Hepatocyte (in vitro differentiated cells): ENCODE data around the gene MYO1D. TPM values are rescaled to one million over a fixed set of nuclear protein-coding genes. Genes with fewer than 3 reads are reported as not detected.

Experiments used
- DNase-seq: peaks from one replicate; pipeline ENCODE4 v3.0.0-alpha.2; 2016; ENCODE audit warnings: low spot score
- H2AFZ ChIP-seq: fragments of 200-600 bp; sonication (generic); 2 replicates; pipeline ENCODE4 v1.6.0; 2016; ENCODE audit warnings: antibody characterized with exemption, mild to moderate bottlenecking
- H3K27ac ChIP-seq: fragments of 200-600 bp; sonication (generic); 2 replicates; pipeline ENCODE4 v1.5.1; 2016; ENCODE audit warnings: mild to moderate bottlenecking
- H3K27me3 ChIP-seq: fragments of 200-600 bp; sonication (generic); 2 replicates; pipeline ENCODE4 v1.6.1; 2016
- H3K36me3 ChIP-seq: fragments of 200-600 bp; sonication (generic); replicated peaks from 2 replicates; pipeline ENCODE4 v1.5.1; 2016; ENCODE audit warnings: low read depth; ENCODE audit not compliant: insufficient read depth
- H3K4me1 ChIP-seq: fragments of 200-600 bp; sonication (generic); 2 replicates; pipeline ENCODE4 v1.5.1; 2016; ENCODE audit warnings: mild to moderate bottlenecking, moderate library complexity; ENCODE audit not compliant: insufficient read depth
- H3K4me2 ChIP-seq: fragments of 200-600 bp; sonication (generic); 2 replicates; pipeline ENCODE4 v1.6.0; 2016
- H3K4me3 ChIP-seq: fragments of 200-600 bp; sonication (generic); 2 replicates; pipeline ENCODE4 v1.5.1; 2016; ENCODE audit warnings: mild to moderate bottlenecking
- H3K79me2 ChIP-seq: fragments of 200-600 bp; sonication (generic); 2 replicates; pipeline ENCODE4 v1.6.0; 2017; ENCODE audit warnings: mild to moderate bottlenecking
- H3K9me2 ChIP-seq: fragments of 200-600 bp; sonication (generic); replicated peaks from 2 replicates; pipeline ENCODE4 v1.6.0; 2017; ENCODE audit warnings: mild to moderate bottlenecking; ENCODE audit not compliant: insufficient read depth
- H3K9me3 ChIP-seq: fragments of 200-600 bp; sonication (generic); 2 replicates; pipeline ENCODE4 v1.5.1; 2016; ENCODE audit warnings: low read depth, mild to moderate bottlenecking
- H4K20me1 ChIP-seq: fragments of 200-600 bp; sonication (generic); 2 replicates; pipeline ENCODE4 v1.6.0; 2016; ENCODE audit warnings: mild to moderate bottlenecking; ENCODE audit not compliant: insufficient read depth, poor library complexity, severe bottlenecking
- CTCF ChIP-seq: fragments of 200-600 bp; sonication (generic); IDR thresholded peaks from 2 replicates; pipeline ENCODE4 v1.5.1; 2016; ENCODE audit warnings: antibody characterized with exemption, mild to moderate bottlenecking; ENCODE audit not compliant: poor library complexity
- EZH2 ChIP-seq: fragments of 200-600 bp; sonication (generic); IDR thresholded peaks from 2 replicates; pipeline ENCODE4 v1.6.1; 2016; ENCODE audit warnings: antibody characterized with exemption, mild to moderate bottlenecking, borderline replicate concordance
- EZH2phosphoT487 ChIP-seq: fragments of 200-600 bp; sonication (generic); IDR thresholded peaks from one replicate; pipeline ENCODE4 v1.6.1; 2018; ENCODE audit warnings: antibody characterized with exemption, mild to moderate bottlenecking, low read depth, moderate library complexity; ENCODE audit not compliant: unreplicated experiment, severe bottlenecking
- WGBS: methylation state at CpG from one replicate; pipeline ENCODE4 v1.1.6; 2016; ENCODE audit warnings: low lambda C conversion rate; ENCODE audit errors: missing lambda C conversion rate; 5-methylcytosine and 5-hydroxymethylcytosine counted together
- polyA plus RNA-seq: library from polyadenylated mRNA; unstranded; fragments of >200 nt; fragmentation: Nextera tagmentation; extraction: Ambion mirVana; gene quantifications from 2 replicates; pipeline ENCODE4 v1.2.1, GENCODE V29; 2016
- total RNA-seq: library from RNA; depleted of rRNA; stranded (reverse); fragments of >200 nt; gene quantifications from 2 replicates; pipeline ENCODE4 v1.2.3, GENCODE V29; 2014

The MYO1D gene
- total and polyA plus RNA-seq, 2 experiments from 2014 or later: 36.2 to 89.0 TPM

DNA sequence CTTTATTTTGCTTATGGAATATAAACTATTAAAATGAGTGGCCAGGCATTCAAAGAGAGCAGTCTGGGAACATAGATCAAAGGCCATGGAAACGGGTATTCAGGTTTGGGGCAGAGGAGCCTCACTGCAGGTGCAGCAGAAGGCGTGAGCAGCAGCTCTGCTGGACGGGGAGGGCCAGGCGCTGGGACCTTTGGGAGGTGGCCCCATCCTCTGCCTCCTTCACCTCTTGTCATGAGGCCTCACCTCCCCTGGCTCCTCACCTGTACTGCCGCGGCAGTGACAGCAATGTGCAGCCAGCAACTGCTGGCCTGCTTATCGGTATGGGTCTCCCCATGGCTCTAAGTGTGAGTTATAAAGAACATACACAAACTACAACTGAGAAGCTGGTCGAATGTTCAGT, 280.7 kb downstream of the MYO1D start:
- H3K79me2 ChIP-seq: no peaks in the 10 kb centered on the region
- no peak overlapping the region for H2AFZ ChIP-seq
- H3K9me3 ChIP-seq: no peaks in the 10 kb centered on the region
- no peak overlapping the region for H3K27ac ChIP-seq
- no peak overlapping the region for H3K4me2 ChIP-seq
- H3K9me2 ChIP-seq: no peaks in the 10 kb centered on the region
- no peaks in the 10 kb centered on the region for H3K4me1 ChIP-seq
- no peaks in the 10 kb centered on the region for H4K20me1 ChIP-seq
- TF ChIP-seq EZH2phosphoT487 (no peak), EZH2 (no peak), CTCF (no peak)
- WGBS: 91% methylated on average over 8 of the region's 8 CpGs
- no peak for DNase-seq
- H3K4me3 ChIP-seq: no peak overlapping the region
- no peaks in the 10 kb centered on the region for H3K36me3 ChIP-seq
- H3K27me3 ChIP-seq: no peaks in the 10 kb centered on the region

DNA sequence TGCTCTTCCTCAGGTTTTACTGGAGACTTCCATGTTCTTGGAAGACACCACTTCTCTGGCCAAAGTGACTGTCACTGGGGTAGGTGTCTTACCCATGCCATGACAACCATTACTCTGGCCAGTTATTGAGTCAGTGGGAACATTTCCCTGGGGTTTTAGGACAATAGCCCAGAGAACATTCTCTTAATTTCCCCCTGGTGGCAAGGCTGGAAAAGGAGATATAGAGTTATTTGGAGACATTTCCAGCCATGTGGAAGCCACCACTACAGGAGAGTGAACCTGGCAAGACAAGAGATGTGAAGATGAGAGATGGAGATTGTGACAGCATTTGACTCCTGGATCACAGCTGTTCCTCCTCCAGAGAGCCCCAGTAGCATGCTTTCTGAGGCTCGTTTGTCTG, 283.9 kb downstream of the MYO1D start:
- no peak for TF ChIP-seq EZH2
- TF ChIP-seq EZH2phosphoT487: no peak
- TF ChIP-seq CTCF: no peak
- Histone ChIP-seq H4K20me1 (no peaks in the 10 kb centered on the region), H3K4me2 (no peak overlapping the region), H3K9me3 (no peaks in the 10 kb centered on the region), H2AFZ (no peak overlapping the region), H3K4me3 (no peak overlapping the region), H3K9me2 (no peaks in the 10 kb centered on the region), H3K79me2 (no peaks in the 10 kb centered on the region), H3K36me3 (no peaks in the 10 kb centered on the region), H3K27me3 (no peaks in the 10 kb centered on the region), H3K4me1 (no peaks in the 10 kb centered on the region), H3K27ac (no peak overlapping the region)
- 73% methylated on average over 1 of the region's 1 CpG for WGBS
- no peak for DNase-seq

DNA sequence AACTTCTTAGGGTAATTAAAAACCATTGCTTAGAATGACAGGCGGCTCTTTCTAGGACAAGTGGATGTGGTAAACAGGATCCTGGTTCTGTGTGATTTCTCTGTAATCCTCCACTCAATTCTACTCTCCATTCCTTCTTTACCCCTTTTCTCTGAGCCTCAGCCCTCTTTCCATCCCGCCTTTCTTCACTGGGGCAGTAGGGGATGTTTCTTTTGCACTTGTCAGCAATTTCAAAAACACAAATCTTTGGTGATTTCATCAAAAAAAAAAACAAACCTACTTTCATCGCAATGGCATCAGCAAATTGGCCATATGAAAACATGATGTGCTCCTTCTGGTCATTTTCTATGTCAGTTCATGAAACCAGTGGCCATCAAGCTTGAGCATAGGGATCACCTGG, 285.5 kb downstream of the MYO1D start:
- TF ChIP-seq EZH2 (no peak), CTCF (no peak), EZH2phosphoT487 (no peak)
- Histone ChIP-seq H3K9me3 (no peaks in the 10 kb centered on the region), H2AFZ (no peak overlapping the region), H3K36me3 (no peaks in the 10 kb centered on the region), H3K4me2 (no peak overlapping the region), H3K4me3 (no peak overlapping the region), H3K27me3 (no peaks in the 10 kb centered on the region), H4K20me1 (no peaks in the 10 kb centered on the region), H3K9me2 (no peaks in the 10 kb centered on the region), H3K4me1 (no peaks in the 10 kb centered on the region), H3K79me2 (no peaks in the 10 kb centered on the region), H3K27ac (no peak overlapping the region)
- DNase-seq: no peak
- 98% methylated on average over 3 of the region's 3 CpGs for WGBS

GRCh38 chr17:32590974-32591373, 285.9 kb downstream of the MYO1D start:
- Histone ChIP-seq H3K27ac (no peak overlapping the region), H3K79me2 (no peaks in the 10 kb centered on the region), H3K9me2 (no peaks in the 10 kb centered on the region), H3K36me3 (no peaks in the 10 kb centered on the region), H3K4me1 (no peaks in the 10 kb centered on the region), H3K27me3 (no peaks in the 10 kb centered on the region), H3K4me3 (no peak overlapping the region), H2AFZ (no peak overlapping the region), H3K9me3 (no peaks in the 10 kb centered on the region), H4K20me1 (no peaks in the 10 kb centered on the region), H3K4me2 (no peak overlapping the region)
- 85% methylated on average over 4 of the region's 4 CpGs for WGBS
- no peak for DNase-seq
- no peak for TF ChIP-seq EZH2phosphoT487
- TF ChIP-seq CTCF: no peak
- no peak for TF ChIP-seq EZH2
